HUES48 (cell line): ENCODE data around the gene SNX13.

ENCODE experiments used
- H3K27ac ChIP-seq: one replicate; pipeline ENCODE4 v1.7.0; 2013; ENCODE audit warnings: low read depth, low read length, inconsistent platforms
- H3K27me3 ChIP-seq: 2 replicates; pipeline ENCODE4 v1.6.1; 2013; ENCODE audit warnings: mild to moderate bottlenecking, low read length; ENCODE audit not compliant: control insufficient read depth, insufficient read depth
- H3K36me3 ChIP-seq: 2 replicates; pipeline ENCODE4 v1.6.1; 2013; ENCODE audit warnings: low read length; ENCODE audit not compliant: control insufficient read depth, insufficient read depth
- H3K4me1 ChIP-seq: 2 replicates; pipeline ENCODE4 v1.6.1; 2013; ENCODE audit warnings: mild to moderate bottlenecking, low read length; ENCODE audit not compliant: control insufficient read depth, insufficient read depth
- H3K4me3 ChIP-seq: 2 replicates; pipeline ENCODE4 v1.5.1; 2013; ENCODE audit warnings: mild to moderate bottlenecking, low read depth, low read length
- H3K9ac ChIP-seq: 2 replicates; pipeline ENCODE4 v1.6.1; 2013; ENCODE audit warnings: mild to moderate bottlenecking, low read depth, low read length, moderate library complexity
- H3K9me3 ChIP-seq: 2 replicates; pipeline ENCODE4 v1.6.1; 2013; ENCODE audit warnings: low read length; ENCODE audit not compliant: control insufficient read depth, insufficient read depth

SNX13 gene

GRCh38 chr7:17944720-17945119 is 4.4 kb upstream of the SNX13 start:
- H3K27me3 ChIP-seq, result no peaks in the 10 kb centered on the region
- H3K4me3 ChIP-seq, result no peak overlapping the region
- peaks cover 4% of the 10 kb centered on the region; the same call in 1 of the 2 replicates for H3K4me1 ChIP-seq
- no peaks in the 10 kb centered on the region for H3K9me3 ChIP-seq
- no peaks in the 10 kb centered on the region for H3K36me3 ChIP-seq
- H3K9ac ChIP-seq, result no peak overlapping the region
- H3K27ac ChIP-seq, result no peak overlapping the region

DNA sequence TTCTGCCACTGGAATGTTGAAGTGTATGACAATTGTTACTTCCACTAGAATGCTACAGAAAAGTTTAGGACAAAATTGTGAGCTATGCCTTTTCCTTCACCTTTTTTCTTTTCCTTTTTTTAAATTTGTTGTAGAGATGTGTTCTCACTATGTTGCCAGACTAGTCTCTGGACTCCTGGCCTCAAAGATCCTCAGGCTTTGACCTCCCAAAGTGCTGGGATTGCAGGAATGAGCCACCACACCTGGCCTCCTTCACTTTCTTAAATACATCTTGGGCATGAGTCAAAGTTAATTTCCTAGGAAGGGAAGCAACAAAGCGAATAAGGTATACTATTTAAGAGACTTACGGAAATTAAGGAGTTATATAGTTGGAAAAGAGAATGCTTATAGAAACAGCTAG is 2.7 kb upstream of the SNX13 start:
- Histone ChIP-seq H3K27me3 (no peaks in the 10 kb centered on the region), H3K9ac (no peak overlapping the region), H3K9me3 (no peaks in the 10 kb centered on the region), H3K27ac (no peak overlapping the region), H3K4me1 (peaks cover 15% of the 10 kb centered on the region), H3K36me3 (no peaks in the 10 kb centered on the region), H3K4me3 (no peak overlapping the region)

DNA sequence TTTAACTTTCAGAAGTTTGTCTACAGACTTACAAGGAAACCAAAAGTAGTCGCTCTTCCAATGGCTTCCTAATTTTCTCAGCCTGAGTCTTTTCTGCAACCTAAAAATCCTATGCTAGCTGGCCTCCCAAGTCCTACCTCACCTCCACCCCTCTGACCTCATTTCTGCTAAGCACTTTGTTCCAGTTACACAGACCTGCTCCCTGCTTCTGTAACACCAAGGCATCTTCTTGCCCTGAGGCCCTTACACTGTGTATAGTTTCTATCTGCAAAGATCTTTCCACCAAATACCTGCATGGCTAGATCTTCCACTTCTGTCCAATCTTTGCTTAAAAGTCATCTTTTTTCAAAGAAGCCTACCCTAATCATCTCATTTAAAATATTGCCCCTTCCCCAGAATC is 1.9 kb upstream of the SNX13 start:
- Histone ChIP-seq H3K9me3 (no peaks in the 10 kb centered on the region), H3K36me3 (no peaks in the 10 kb centered on the region), H3K9ac (no peak overlapping the region), H3K4me1 (peaks cover 16% of the 10 kb centered on the region), H3K27ac (no peak overlapping the region), H3K27me3 (no peaks in the 10 kb centered on the region), H3K4me3 (no peak overlapping the region)

- H3K36me3 ChIP-seq, result no peaks in the 10 kb centered on the region
- H3K9ac ChIP-seq, result peak overlapping the region; percentile 84
- H3K27ac ChIP-seq, result peak overlapping the region; percentile 93
These were observed 697 bp upstream of the SNX13 start for GRCh38 chr7:17940951-17941431.

GRCh38 chr7:17939606-17940301 is 540 bp downstream of the SNX13 start:
- Histone ChIP-seq H3K4me1 (peaks cover 20% of the 10 kb centered on the region), H3K27me3 (no peaks in the 10 kb centered on the region), H3K9me3 (no peaks in the 10 kb centered on the region), H3K36me3 (no peaks in the 10 kb centered on the region), H3K9ac (peak overlapping the region; percentile 84), H3K27ac (peak overlapping the region; percentile 93), H3K4me3 (peak overlapping the region; percentile 96)

More at GRCh38 chr7:17940951-17941431, 697 bp upstream of the SNX13 start:
- peaks cover 16% of the 10 kb centered on the region for H3K4me1 ChIP-seq
- H3K9me3 ChIP-seq, result no peaks in the 10 kb centered on the region
- H3K4me3 ChIP-seq, result peak overlapping the region; percentile 96
- H3K27me3 ChIP-seq, result no peaks in the 10 kb centered on the region

- Histone ChIP-seq H3K4me3 (peak overlapping the region; percentile 96), H3K9me3 (no peaks in the 10 kb centered on the region), H3K4me1 (peaks cover 24% of the 10 kb centered on the region), H3K9ac (peak overlapping the region; percentile 84; the same call in 1 of the 2 replicates), H3K27ac (peak overlapping the region; percentile 93), H3K27me3 (no peaks in the 10 kb centered on the region), H3K36me3 (no peaks in the 10 kb centered on the region)
These were observed 1.1 kb downstream of the SNX13 start for GRCh38 chr7:17939211-17939605.

GRCh38 chr7:17937506-17938120 is 2.7 kb downstream of the SNX13 start:
- Histone ChIP-seq H3K9ac (no peak overlapping the region), H3K4me3 (no peak overlapping the region), H3K36me3 (no peaks in the 10 kb centered on the region), H3K27ac (no peak overlapping the region), H3K27me3 (no peaks in the 10 kb centered on the region), H3K9me3 (no peaks in the 10 kb centered on the region), H3K4me1 (peaks cover 30% of the 10 kb centered on the region)

DNA sequence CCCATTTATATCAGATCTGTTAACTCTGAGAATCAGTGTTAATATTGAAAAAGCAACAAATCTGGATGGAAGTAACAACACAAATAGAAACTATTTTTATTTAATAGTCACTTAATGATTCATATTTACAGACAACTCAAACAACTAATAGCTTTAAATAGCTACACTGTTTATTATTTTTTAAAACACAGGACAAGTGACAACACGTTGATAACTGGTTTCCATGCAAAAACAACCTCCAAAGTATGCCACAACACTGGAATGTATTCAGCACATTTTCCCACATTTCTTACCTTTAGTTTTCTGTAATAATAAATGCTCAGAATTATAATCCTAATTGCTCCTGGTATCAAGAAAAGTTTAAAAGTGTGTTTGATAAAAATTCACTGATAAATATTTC is 4.0 kb downstream of the SNX13 start:
- Histone ChIP-seq H3K4me3 (no peak overlapping the region), H3K27ac (no peak overlapping the region), H3K9me3 (no peaks in the 10 kb centered on the region), H3K4me1 (peaks cover 34% of the 10 kb centered on the region), H3K36me3 (no peaks in the 10 kb centered on the region), H3K9ac (no peak overlapping the region), H3K27me3 (no peaks in the 10 kb centered on the region)

GRCh38 chr7:17934612-17935240 is 5.6 kb downstream of the SNX13 start:
- H3K27me3 ChIP-seq, result no peaks in the 10 kb centered on the region
- no peak overlapping the region for H3K4me3 ChIP-seq
- no peaks in the 10 kb centered on the region for H3K36me3 ChIP-seq
- no peaks in the 10 kb centered on the region for H3K9me3 ChIP-seq
- H3K9ac ChIP-seq, result no peak overlapping the region
- H3K27ac ChIP-seq, result no peak overlapping the region
- H3K4me1 ChIP-seq, result peaks cover 42% of the 10 kb centered on the region

DNA sequence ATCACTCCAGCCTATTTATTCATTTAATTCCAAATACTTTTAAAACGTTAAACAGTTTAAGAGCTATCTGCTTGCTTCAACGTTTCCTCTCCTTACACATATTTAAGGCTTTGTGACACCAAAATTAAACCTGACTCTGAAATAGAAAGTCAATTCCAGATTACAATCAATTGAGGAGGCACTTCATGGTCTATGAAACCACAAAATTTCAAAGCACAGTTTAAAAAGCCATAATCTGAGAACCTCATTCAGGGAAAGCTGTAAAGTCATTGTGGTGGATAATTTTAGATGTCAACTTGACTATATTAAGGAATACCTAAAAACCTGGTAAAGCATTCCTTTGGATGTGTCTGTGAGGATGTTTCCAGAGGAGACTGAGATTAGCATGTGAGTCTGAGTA is 6.2 kb downstream of the SNX13 start:
- Histone ChIP-seq H3K27ac (no peak overlapping the region), H3K9ac (no peak overlapping the region), H3K9me3 (no peaks in the 10 kb centered on the region), H3K36me3 (no peaks in the 10 kb centered on the region), H3K4me3 (no peak overlapping the region), H3K4me1 (peaks cover 38% of the 10 kb centered on the region), H3K27me3 (no peaks in the 10 kb centered on the region)

DNA sequence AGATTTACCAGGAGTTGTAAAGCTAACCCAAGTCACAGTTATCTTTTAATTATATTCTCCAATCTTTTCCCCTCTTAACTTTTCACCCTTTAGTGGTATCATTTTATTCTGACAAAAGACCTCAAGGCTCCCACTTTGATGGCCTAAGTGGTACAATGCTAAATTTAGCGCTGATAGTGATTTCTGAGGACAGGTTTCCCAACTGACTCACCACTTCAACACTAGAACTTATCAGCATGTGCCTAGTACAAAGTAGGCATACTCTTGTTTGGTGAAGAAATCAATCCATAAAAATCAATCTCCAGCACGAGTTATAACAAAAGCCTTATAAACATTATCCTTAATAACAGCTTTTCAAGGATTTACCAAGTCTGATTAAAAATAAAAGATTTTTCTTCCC is 7.5 kb downstream of the SNX13 start:
- H3K36me3 ChIP-seq, result no peaks in the 10 kb centered on the region
- H3K4me1 ChIP-seq, result peaks cover 30% of the 10 kb centered on the region
- no peaks in the 10 kb centered on the region for H3K9me3 ChIP-seq
- H3K9ac ChIP-seq, result no peak overlapping the region
- no peaks in the 10 kb centered on the region for H3K27me3 ChIP-seq
- H3K27ac ChIP-seq, result no peak overlapping the region
- no peak overlapping the region for H3K4me3 ChIP-seq
